GM12872 (cell line): ENCODE measurements around the gene DYRK1B.

Source experiments
- CTCF ChIP-seq: IDR thresholded peaks from 3 replicates; pipeline ENCODE4 v1.5.1; 2011; ENCODE audit warnings: low read depth, mild to moderate bottlenecking, low read length, moderate library complexity; ENCODE audit not compliant: insufficient read depth

The DYRK1B gene

DNA sequence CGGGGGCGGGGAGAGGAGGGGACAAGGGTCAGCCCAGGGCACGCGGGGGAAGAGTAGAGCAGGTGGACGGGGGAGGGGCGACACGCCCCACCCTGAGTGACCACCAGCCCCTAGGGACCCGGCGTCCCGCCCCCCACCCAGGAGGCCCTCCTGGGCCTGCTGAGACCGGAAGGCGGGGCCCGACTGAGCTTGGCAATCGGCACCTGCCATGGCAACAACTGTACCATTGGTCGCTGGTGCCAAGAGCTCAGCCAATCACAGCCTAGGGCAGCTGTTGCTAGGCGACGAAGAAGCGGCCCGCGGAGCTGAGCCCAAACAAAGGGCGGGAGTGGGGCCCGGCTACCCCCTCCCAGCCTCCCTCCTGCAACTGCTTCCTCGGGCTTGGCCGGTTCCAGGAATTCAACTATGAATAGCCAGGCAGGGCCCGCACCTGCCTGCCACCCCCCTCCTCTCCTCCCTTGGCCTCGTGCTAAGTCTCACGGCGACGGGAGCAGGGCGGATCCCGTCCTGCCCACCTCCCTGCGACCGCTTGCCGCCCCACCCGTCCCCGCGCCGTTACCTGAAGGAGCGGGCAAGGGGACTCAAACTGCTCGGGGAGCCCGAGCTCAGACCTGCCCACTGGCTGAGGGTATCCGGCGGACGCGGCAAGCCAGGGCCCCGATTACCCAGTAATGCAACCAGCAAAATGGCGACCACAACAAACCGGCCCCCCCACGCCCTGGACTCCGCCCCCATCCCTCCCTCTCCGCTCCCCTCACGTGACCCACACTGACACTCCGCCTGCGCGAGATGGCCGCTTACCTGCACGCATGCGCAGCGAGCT is at the start of gene DYRK1B:
DYRK1B (minus strand) TSS at position 699 of the 823 bp plus-strand sequence. CDS start 2,295 bp downstream, outside the sequence.
- no peak for TF ChIP-seq CTCF

GRCh38 chr19:39881495-39882110 is 47.6 kb upstream of the DYRK1B start:
- TF ChIP-seq CTCF, result peak; percentile 63

GRCh38 chr19:39878398-39878797 is 44.4 kb upstream of the DYRK1B start:
- TF ChIP-seq CTCF, result no peak

DNA sequence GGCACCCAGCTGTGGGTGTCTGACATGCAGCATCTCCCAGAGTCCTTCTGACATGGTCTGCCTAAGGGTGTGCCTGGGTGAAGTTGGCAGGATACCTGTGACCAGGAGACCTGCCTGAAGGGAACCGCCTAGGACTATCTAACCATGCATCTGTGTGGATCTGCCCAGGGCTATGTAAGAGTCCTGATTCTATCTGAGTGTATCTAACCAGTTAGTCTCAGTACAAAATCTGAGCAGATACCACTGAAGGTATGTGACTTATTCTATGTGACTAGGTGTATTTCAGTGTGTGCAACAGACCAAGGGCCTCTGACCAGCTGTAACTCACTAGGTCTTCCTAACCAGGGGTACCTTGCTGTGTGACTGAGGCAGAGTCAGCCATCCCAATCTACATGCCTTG is 40.4 kb upstream of the DYRK1B start:
- TF ChIP-seq CTCF, result no peak

GRCh38 chr19:39873385-39873784 is 39.4 kb upstream of the DYRK1B start:
- no peak for TF ChIP-seq CTCF

GRCh38 chr19:39871886-39872866 is 38.2 kb upstream of the DYRK1B start:
- TF ChIP-seq CTCF, result no peak

DNA sequence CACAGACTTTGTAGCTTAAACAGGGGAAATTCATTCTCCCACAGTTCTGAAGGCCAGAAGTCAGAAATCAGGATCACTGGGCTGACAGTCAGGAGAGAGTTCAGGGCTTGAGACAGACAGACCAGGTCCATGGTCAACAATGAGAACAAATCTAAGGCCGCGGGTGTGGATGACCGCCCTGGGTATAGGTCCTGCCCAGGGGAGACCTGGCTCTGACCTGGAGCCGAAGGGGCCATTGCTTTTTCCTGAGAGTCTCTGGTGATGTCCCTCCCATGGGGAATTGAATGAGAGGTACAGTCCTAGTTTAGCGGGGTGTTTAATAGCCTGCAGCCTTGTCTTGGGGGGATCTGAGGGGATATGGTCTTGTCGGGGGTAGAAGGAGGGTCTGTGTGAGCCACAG is 37.4 kb upstream of the DYRK1B start:
- no peak for TF ChIP-seq CTCF
